Natural killer cell (primary cell): ENCODE data around the gene HES1. TPM values are rescaled to one million over a fixed set of nuclear protein-coding genes. Genes with fewer than 3 reads are reported as not detected.

Experiments
- ATAC-seq, 3 donors: fragments of 150-1000 bp in 2 of 3; fragments of 200-7000 bp in 1 of 3; cut with Tn5 transposase; 1 replicate in 1 of 3; 2 replicates in 2 of 3; pipeline ENCODE4 v1.10.0; 2021; ENCODE audit warnings: mild to moderate bottlenecking in 2 of 3, moderate library complexity in 2 of 3
- DNase-seq, 2 donors: peaks; one replicate each; pipeline versions ENCODE4 v3.0.0 to v3.0.0-alpha.2; 2013 to 2021; ENCODE audit warnings: mixed read lengths in 1 of 2
- H3K27ac ChIP-seq: one replicate; pipeline ENCODE4 v1.5.1; 2013; ENCODE audit warnings: mild to moderate bottlenecking, low read length
- H3K27me3 ChIP-seq: one replicate; pipeline ENCODE4 v1.6.1; 2013; ENCODE audit warnings: low read length; ENCODE audit not compliant: control insufficient read depth, insufficient read depth
- H3K36me3 ChIP-seq: one replicate; pipeline ENCODE4 v1.6.1; 2013; ENCODE audit warnings: low read length; ENCODE audit not compliant: control insufficient read depth, insufficient read depth
- H3K4me1 ChIP-seq: one replicate; pipeline ENCODE4 v1.6.1; 2013; ENCODE audit warnings: low read length; ENCODE audit not compliant: control insufficient read depth, insufficient read depth
- H3K4me3 ChIP-seq: one replicate; pipeline ENCODE4 v1.5.1; 2013; ENCODE audit warnings: low read length
- H3K9me3 ChIP-seq: one replicate; pipeline ENCODE4 v1.6.1; 2013; ENCODE audit warnings: low read length; ENCODE audit not compliant: control insufficient read depth, insufficient read depth
- H3K27ac Mint-ChIP-seq, 2 donors: one replicate each; pipeline ENCODE4 v1.8.0; 2022; ENCODE audit warnings: mild to moderate bottlenecking in 2 of 2, mixed read lengths in 2 of 2, moderate library complexity in 1 of 2
- H3K27me3 Mint-ChIP-seq, 2 donors: one replicate each; pipeline ENCODE4 v1.8.0; 2022; ENCODE audit warnings: low read depth in 2 of 2, mixed read lengths in 2 of 2
- H3K36me3 Mint-ChIP-seq: one replicate; pipeline ENCODE4 v1.8.0; 2022; ENCODE audit warnings: mixed read lengths
- H3K4me1 Mint-ChIP-seq, 2 donors: one replicate each; pipeline ENCODE4 v1.8.0; 2022; ENCODE audit warnings: mixed read lengths in 2 of 2
- H3K4me3 Mint-ChIP-seq: one replicate; pipeline ENCODE4 v1.8.0; 2022; ENCODE audit warnings: mild to moderate bottlenecking, moderate library complexity, mixed read lengths
- H3K9me3 Mint-ChIP-seq, 2 donors: one replicate each; pipeline ENCODE4 v1.8.0; 2022; ENCODE audit warnings: mixed read lengths in 2 of 2
- CTCF ChIP-seq: fragments of 200-600 bp; IDR thresholded peaks from one replicate; pipeline ENCODE4 v1.8.0; 2022; ENCODE audit warnings: antibody characterized with exemption
- WGBS: methylation state at CpG from one replicate; pipeline ENCODE4 v1.1.7; 2013; ENCODE audit warnings: missing lambda C conversion rate; ENCODE audit not compliant: insufficient coverage; 5-methylcytosine and 5-hydroxymethylcytosine counted together
- intact Hi-C: fragments of 100-400 bp; cut with micrococcal nuclease; formaldehyde crosslinking; loops from one replicate; pipeline ENCODE4 v1.14.2; 2022
- total RNA-seq, 4 donors: library from RNA; stranded (reverse); fragments of 120-200 nt in 1 of 4; gene quantifications; one replicate each; pipeline versions ENCODE4 v1.2.3 to v1.2.4, GENCODE V29; 2013 to 2022

HES1 gene
- 1 to 10 TPM; 1.5 to 4.4 (median 2.2) TPM for total RNA-seq
- total RNA-seq (2013), result 1.1 TPM

GRCh38 chr3:194135806-194136518, at the start of gene HES1:
Gene HES1, plus strand, starts transcription at chr3:194136148. Its CDS starts 233 bp downstream, at chr3:194136381.
- H3K4me3 ChIP-seq, result peak within 1 kb of the TSS; percentile 28
- intact Hi-C loops, result loop anchor here (10.0 kb wide), 1 partner anchor 541 kb away; the partner anchor contains the start of gene OPA1
- Mint-ChIP-seq H3K27me3 (peaks cover 55 to 64% of the 10 kb centered on the region in 2 donors), H3K4me3 (peak within 1 kb of the TSS; percentile 93), H3K4me1 (peaks cover 38 to 50% of the 10 kb centered on the region in 2 donors), H3K9me3 (no peaks in the 10 kb centered on the region), H3K27ac (peak within 1 kb of the TSS; percentile 86 to 94), H3K36me3 (no peaks in the 10 kb centered on the region)
- peak within 1 kb of the TSS; percentile 34 for H3K27ac ChIP-seq
- WGBS, result 1% methylated on average over 28 of the region's 29 CpGs
- H3K36me3 ChIP-seq, result no peaks in the 10 kb centered on the region
- peaks cover 53% of the 10 kb centered on the region for H3K4me1 ChIP-seq
- ATAC-seq, result peak in 1 of 3 donors; percentile 16
- peak; percentile 23 to 69 for DNase-seq
- H3K27me3 ChIP-seq, result peaks cover 80% of the 10 kb centered on the region
- no peak for TF ChIP-seq CTCF
- no peaks in the 10 kb centered on the region for H3K9me3 ChIP-seq

- H3K27me3 ChIP-seq, result peaks cover 2% of the 10 kb centered on the region
- H3K27me3 Mint-ChIP-seq, result peaks cover 10 to 38% of the 10 kb centered on the region in 2 donors
- H3K27ac Mint-ChIP-seq, result no peak overlapping the region
- intact Hi-C loops, result no loop called here
- no peak overlapping the region for H3K4me3 Mint-ChIP-seq
- H3K36me3 Mint-ChIP-seq, result no peaks in the 10 kb centered on the region
- H3K4me1 ChIP-seq, result peaks cover 5% of the 10 kb centered on the region
- 88% methylated on average over 12 of the region's 12 CpGs for WGBS
- no peak for TF ChIP-seq CTCF
- H3K4me3 ChIP-seq, result no peak overlapping the region
- H3K4me1 Mint-ChIP-seq, result peaks cover 0 to 6% of the 10 kb centered on the region in 2 donors
- no peaks in the 10 kb centered on the region for H3K36me3 ChIP-seq
- ATAC-seq (no peak), DNase-seq (no peak)
- no peaks in the 10 kb centered on the region for H3K9me3 ChIP-seq
- no peaks in the 10 kb centered on the region for H3K9me3 Mint-ChIP-seq
- no peak overlapping the region for H3K27ac ChIP-seq
These were observed 49.4 kb upstream of the HES1 start for GRCh38 chr3:194086388-194087075.

GRCh38 chr3:194087280-194087679, 48.7 kb upstream of the HES1 start:
- WGBS, result 95% methylated on average over 5 of the region's 5 CpGs
- H3K36me3 ChIP-seq, result no peaks in the 10 kb centered on the region

More at GRCh38 chr3:194087280-194087679, 48.7 kb upstream of the HES1 start:
- Histone ChIP-seq H3K27me3 (peaks cover 2% of the 10 kb centered on the region), H3K4me1 (peaks cover 5% of the 10 kb centered on the region), H3K4me3 (no peak overlapping the region), H3K27ac (no peak overlapping the region), H3K9me3 (no peaks in the 10 kb centered on the region)
- intact Hi-C loops, result no loop called here
- no peak overlapping the region for H3K27ac Mint-ChIP-seq
- H3K9me3 Mint-ChIP-seq, result no peaks in the 10 kb centered on the region
- no peaks in the 10 kb centered on the region for H3K36me3 Mint-ChIP-seq
- no peak for ATAC-seq
- peaks cover 12 to 36% of the 10 kb centered on the region in 2 donors for H3K27me3 Mint-ChIP-seq
- DNase-seq, result no peak
- TF ChIP-seq CTCF, result no peak
- H3K4me3 Mint-ChIP-seq, result no peak overlapping the region
- peaks cover 0 to 6% of the 10 kb centered on the region in 2 donors for H3K4me1 Mint-ChIP-seq
